H9 (cell line): Measurements from ENCODE around the gene MYH9. TPM values are rescaled to one million over a fixed set of nuclear protein-coding genes. Genes with fewer than 3 reads are reported as not detected.

Source experiments
- DNase-seq: peaks from one replicate; pipeline ENCODE4 v3.0.0-alpha.2; 2017
- H2AFZ ChIP-seq: one replicate; pipeline ENCODE4 v1.6.1; 2013; ENCODE audit warnings: mild to moderate bottlenecking, low read length, control low read depth, moderate library complexity
- H2AK5ac ChIP-seq: 2 replicates; pipeline ENCODE4 v1.6.1; 2013; ENCODE audit warnings: low read length, control low read depth, mixed read lengths; ENCODE audit not compliant: insufficient read length
- H2BK120ac ChIP-seq: one replicate; pipeline ENCODE4 v1.6.1; 2013; ENCODE audit warnings: low read depth, mild to moderate bottlenecking, low read length, control low read depth, inconsistent platforms; ENCODE audit not compliant: poor library complexity, severe bottlenecking
- H2BK12ac ChIP-seq: 2 replicates; pipeline ENCODE4 v1.6.1; 2013; ENCODE audit warnings: low read length, control low read depth, mixed read lengths, low read depth; ENCODE audit not compliant: insufficient read length
- H2BK15ac ChIP-seq: 2 replicates; pipeline ENCODE4 v1.6.1; 2013; ENCODE audit warnings: low read depth, low read length, control low read depth
- H2BK20ac ChIP-seq: one replicate; pipeline ENCODE4 v1.6.1; 2013; ENCODE audit warnings: low read depth, mild to moderate bottlenecking, low read length, control low read depth, inconsistent platforms; ENCODE audit not compliant: poor library complexity, severe bottlenecking
- H2BK5ac ChIP-seq: 2 replicates; pipeline ENCODE4 v1.6.1; 2013; ENCODE audit warnings: low read length, control low read depth, mixed read lengths; ENCODE audit not compliant: insufficient read length
- H3K14ac ChIP-seq: 2 replicates; pipeline ENCODE4 v1.6.1; 2013; ENCODE audit warnings: low read length, control low read depth; ENCODE audit not compliant: insufficient read depth
- H3K18ac ChIP-seq: 2 replicates; pipeline ENCODE4 v1.6.1; 2013; ENCODE audit warnings: low read depth, mild to moderate bottlenecking, mixed read lengths, low read length, control low read depth; ENCODE audit not compliant: insufficient read length
- H3K23ac ChIP-seq: 2 replicates; pipeline ENCODE4 v1.6.1; 2013; ENCODE audit warnings: low read length, control low read depth, mixed read lengths, low read depth; ENCODE audit not compliant: insufficient read length
- H3K23me2 ChIP-seq: 2 replicates; pipeline ENCODE4 v1.6.1; 2013; ENCODE audit warnings: low read depth, mild to moderate bottlenecking, mixed read lengths, low read length, control low read depth; ENCODE audit not compliant: insufficient read length, poor library complexity, severe bottlenecking
- H3K27ac ChIP-seq: 2 replicates; pipeline ENCODE4 v1.5.1; 2013; ENCODE audit warnings: low read length, control low read depth, mixed read lengths, low read depth; ENCODE audit not compliant: insufficient read length
- H3K27me3 ChIP-seq: 2 replicates; pipeline ENCODE4 v1.6.1; 2013; ENCODE audit warnings: low read length, control low read depth, inconsistent platforms; ENCODE audit not compliant: insufficient read depth
- H3K4ac ChIP-seq: 2 replicates; pipeline ENCODE4 v1.6.1; 2013; ENCODE audit warnings: low read depth, mild to moderate bottlenecking, control low read depth, inconsistent platforms, low read length, moderate library complexity
- H3K4me1 ChIP-seq: 2 replicates; pipeline ENCODE4 v1.6.1; 2013; ENCODE audit warnings: low read length, control low read depth, inconsistent platforms; ENCODE audit not compliant: insufficient read depth
- H3K4me2 ChIP-seq: 2 replicates; pipeline ENCODE4 v1.6.1; 2013; ENCODE audit warnings: low read length, control low read depth, mixed read lengths; ENCODE audit not compliant: insufficient read length, insufficient read depth
- H3K56ac ChIP-seq: 2 replicates; pipeline ENCODE4 v1.6.1; 2013; ENCODE audit warnings: low read depth, mild to moderate bottlenecking, mixed read lengths, low read length, control low read depth; ENCODE audit not compliant: insufficient read length
- H3K79me1 ChIP-seq: 2 replicates; pipeline ENCODE4 v1.6.1; 2013; ENCODE audit warnings: low read depth, mild to moderate bottlenecking, moderate library complexity, low read length, control low read depth, inconsistent platforms; ENCODE audit not compliant: insufficient read depth, poor library complexity, severe bottlenecking
- H3K79me2 ChIP-seq: 2 replicates; pipeline ENCODE4 v1.6.1; 2013; ENCODE audit warnings: low read length, control low read depth, inconsistent platforms; ENCODE audit not compliant: insufficient read depth
- H3K9ac ChIP-seq: 2 replicates; pipeline ENCODE4 v1.6.1; 2013; ENCODE audit warnings: low read length, control low read depth, mixed read lengths; ENCODE audit not compliant: insufficient read length; ENCODE audit errors: extremely low read depth
- H3K9me3 ChIP-seq: one replicate; pipeline ENCODE4 v1.6.1; 2013; ENCODE audit warnings: low read depth, low read length, inconsistent platforms; ENCODE audit not compliant: control insufficient read depth
- H3T11ph ChIP-seq: one replicate; pipeline ENCODE4 v1.6.1; 2013; ENCODE audit warnings: mild to moderate bottlenecking, low read length, control low read depth, inconsistent platforms
- H4K20me1 ChIP-seq: one replicate; pipeline ENCODE4 v1.6.1; 2013; ENCODE audit not compliant: control insufficient read depth, insufficient read length, insufficient read depth
- H4K5ac ChIP-seq: 2 replicates; pipeline ENCODE4 v1.6.1; 2013; ENCODE audit warnings: low read depth, mild to moderate bottlenecking, mixed read lengths, low read length, control low read depth; ENCODE audit not compliant: insufficient read length
- H4K8ac ChIP-seq: replicated peaks from 2 replicates; pipeline ENCODE4 v1.6.1; 2013; ENCODE audit warnings: low read length, control low read depth, mixed read lengths, low read depth; ENCODE audit not compliant: insufficient read length
- H4K91ac ChIP-seq: 2 replicates; pipeline ENCODE4 v1.6.1; 2013; ENCODE audit warnings: low read depth, mild to moderate bottlenecking, moderate library complexity, mixed read lengths, low read length, control low read depth; ENCODE audit not compliant: insufficient read length
- H3K27ac Mint-ChIP-seq, 3 experiments: 2 replicates in 2 of 3; 3 replicates in 1 of 3; pipeline ENCODE4 v1.8.0; 2020 to 2021; ENCODE audit warnings: mixed read lengths in 3 of 3, mild to moderate bottlenecking in 1 of 3, moderate library complexity in 1 of 3
- H3K27me3 Mint-ChIP-seq: 2 replicates; pipeline ENCODE4 v1.8.0; 2021; ENCODE audit warnings: low read depth, mild to moderate bottlenecking, moderate library complexity, mixed read lengths
- H3K36me3 Mint-ChIP-seq, 3 experiments: 2 replicates in 2 of 3; 3 replicates in 1 of 3; pipeline ENCODE4 v1.8.0; 2020 to 2021; ENCODE audit warnings: low read depth in 3 of 3, mixed read lengths in 3 of 3; ENCODE audit not compliant: insufficient read depth in 1 of 3
- H3K4me1 Mint-ChIP-seq, 2 experiments: 2 replicates each; pipeline ENCODE4 v1.8.0; 2020; ENCODE audit warnings: mixed read lengths in 2 of 2
- H3K4me3 Mint-ChIP-seq, 2 experiments: 2 replicates in 1 of 2; 3 replicates in 1 of 2; pipeline ENCODE4 v1.8.0; 2020 to 2021; ENCODE audit warnings: mild to moderate bottlenecking in 2 of 2, mixed read lengths in 2 of 2, moderate library complexity in 1 of 2
- H3K9me3 Mint-ChIP-seq, 2 experiments: 2 replicates in 1 of 2; 3 replicates in 1 of 2; pipeline ENCODE4 v1.8.0; 2020; ENCODE audit warnings: mild to moderate bottlenecking in 2 of 2, mixed read lengths in 2 of 2, moderate library complexity in 1 of 2
- CTCF ChIP-seq: fragments of 200-600 bp; sonication (generic); conservative IDR thresholded peaks from 3 replicates; pipeline ENCODE4 v1.8.0; 2021; ENCODE audit warnings: antibody characterized with exemption, mild to moderate bottlenecking
- WGBS: extraction: QIAGEN DNeasy Blood & Tissue Kit; methylation state at CpG from one replicate; pipeline ENCODE4 v1.1.7; 2013; ENCODE audit warnings: missing lambda C conversion rate, low lambda C conversion rate, mixed read lengths; ENCODE audit not compliant: insufficient read length; ENCODE audit errors: extremely low coverage; 5-methylcytosine and 5-hydroxymethylcytosine counted together
- total RNA-seq: library from RNA; stranded (reverse); gene quantifications from 2 replicates; pipeline ENCODE4 v1.2.1, GENCODE V29; 2021

MYH9 gene
- total RNA-seq, 1 experiment from 2014 or later = 266 TPM

DNA sequence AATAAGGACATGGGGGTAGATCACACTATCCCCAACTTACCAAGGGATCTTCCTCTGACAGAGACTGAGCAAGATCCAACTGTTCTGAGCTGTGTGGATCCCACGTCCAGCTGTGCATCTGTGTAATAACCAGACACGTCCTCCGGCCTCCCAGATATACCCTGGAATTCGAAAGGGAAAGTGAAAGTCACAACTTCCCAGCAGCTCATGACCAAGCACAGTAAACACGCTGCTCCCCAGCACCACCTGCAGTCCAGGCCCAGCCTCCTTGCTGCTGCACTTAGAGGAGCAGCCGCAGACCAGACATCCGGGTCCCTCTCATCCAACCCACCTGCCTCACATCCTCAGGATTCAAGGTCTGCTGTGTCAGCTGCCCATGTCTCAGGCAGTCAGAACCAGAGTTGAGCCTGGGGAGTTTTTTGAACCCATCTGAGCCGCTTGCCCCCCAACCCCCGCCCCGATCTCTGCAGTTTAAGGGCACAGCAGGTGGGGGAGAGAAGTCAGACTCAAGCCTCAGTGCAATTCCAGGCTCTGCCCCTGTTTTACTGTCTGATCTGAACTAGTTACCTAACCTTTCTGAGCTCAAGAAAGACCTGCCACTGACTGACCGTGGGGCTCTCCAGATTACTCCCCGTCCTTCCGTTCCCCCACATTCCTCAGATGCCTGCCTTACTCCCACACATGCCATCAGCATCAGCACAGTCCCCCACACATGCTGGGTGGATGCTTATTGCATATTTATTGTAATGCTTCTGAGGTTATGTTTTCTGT lies 148.2 kb downstream of the MYH9 start, which contains the start of gene APOL2:
TSS of gene APOL2 (minus strand) at position 127 of the 771 bp plus-strand sequence. CDS start 6,365 bp downstream, outside the sequence.
- Histone ChIP-seq H4K8ac (peak within 1 kb of the TSS; percentile 90), H3K4me1 (no peaks in the 10 kb centered on the region), H2AK5ac (no peak within 1 kb of the TSS), H3K9me3 (no peaks in the 10 kb centered on the region), H4K5ac (no peak within 1 kb of the TSS), H2BK15ac (no peak within 1 kb of the TSS), H2BK120ac (no peak within 1 kb of the TSS), H3K4me2 (peak within 1 kb of the TSS; percentile 97), H2BK5ac (no peak within 1 kb of the TSS), H3K9ac (peak within 1 kb of the TSS; percentile 88), H4K91ac (peak within 1 kb of the TSS; percentile 14), H2BK12ac (no peak within 1 kb of the TSS), H3K23me2 (peaks cover 9% of the 10 kb centered on the region), H2BK20ac (no peak within 1 kb of the TSS), H3K14ac (peak within 1 kb of the TSS; percentile 84), H3K27ac (no peak within 1 kb of the TSS), H3K27me3 (no peaks in the 10 kb centered on the region), H3K18ac (peak within 1 kb of the TSS; percentile 85), H3K56ac (no peak within 1 kb of the TSS), H3K79me1 (no peaks in the 10 kb centered on the region), H3K4ac (no peak within 1 kb of the TSS), H3K23ac (no peak within 1 kb of the TSS), H4K20me1 (no peaks in the 10 kb centered on the region), H3T11ph (no peak within 1 kb of the TSS), H3K79me2 (no peaks in the 10 kb centered on the region; the same call in 1 of the 2 replicates), H2AFZ (peak within 1 kb of the TSS; percentile 69)
- peaks cover 30 to 31% of the 10 kb centered on the region in 2 experiments for H3K4me1 Mint-ChIP-seq
- TF ChIP-seq CTCF = peak; percentile 71
- peaks cover 7 to 23% (median 17%) of the 10 kb centered on the region in 3 experiments for H3K36me3 Mint-ChIP-seq
- peak within 1 kb of the TSS; percentile 77 to 98 (median 94) for H3K27ac Mint-ChIP-seq
- peak within 1 kb of the TSS; percentile 80 to 88 for H3K4me3 Mint-ChIP-seq
- peak; percentile 96 for DNase-seq
- WGBS = no CpG with 5 or more reads among the region's 13 CpGs
- H3K9me3 Mint-ChIP-seq = peaks cover 0 to 5% of the 10 kb centered on the region in 2 experiments; a peak in 2 of 5 replicates
- peaks cover 2% of the 10 kb centered on the region; the same call in 1 of the 2 replicates for H3K27me3 Mint-ChIP-seq
